DND-41 (cell line): ENCODE data around the gene PLEKHA6.

Experiments used
- CTCF ChIP-seq: IDR thresholded peaks from 2 replicates; pipeline ENCODE4 v1.5.1; 2012; ENCODE audit warnings: borderline replicate concordance, low read length, moderate library complexity, mild to moderate bottlenecking; ENCODE audit not compliant: poor library complexity, severe bottlenecking; ENCODE audit errors: extremely low read depth
- EZH2 ChIP-seq: IDR thresholded peaks from 3 replicates; pipeline ENCODE4 v1.6.1; 2012; ENCODE audit warnings: borderline replicate concordance, low read depth, mild to moderate bottlenecking, moderate library complexity, low read length, inconsistent platforms; ENCODE audit not compliant: severe bottlenecking

- TF ChIP-seq CTCF, result no peak
- TF ChIP-seq EZH2, result no peak
These were observed 79.4 kb downstream of the PLEKHA6 start for GRCh38 chr1:204280099-204280961.
